GM23338 (cell line): ENCODE data around the gene RBPJL. TPM values are rescaled to one million over a fixed set of nuclear protein-coding genes. Genes with fewer than 3 reads are reported as not detected.

Experiments used
- ATAC-seq: fragments of 200-7000 bp; cut with Tn5 transposase; 3 replicates; pipeline ENCODE4 v1.9.1; 2020
- DNase-seq: peaks from one replicate; pipeline ENCODE4 v3.0.0-alpha.2; 2015; ENCODE audit warnings: low spot score
- H2AFZ ChIP-seq: fragments of 200-600 bp; sonication (generic); 2 replicates; pipeline ENCODE4 v1.8.0; 2016; ENCODE audit warnings: antibody characterized with exemption, mild to moderate bottlenecking, moderate library complexity
- H3F3A ChIP-seq: fragments of 200-600 bp; sonication (generic); replicated peaks from 2 replicates; pipeline ENCODE4 v1.8.0; 2017; ENCODE audit warnings: antibody characterized with exemption, mixed run types, low read depth
- H3K27ac ChIP-seq: fragments of 200-600 bp; sonication (generic); 2 replicates; pipeline ENCODE4 v1.6.1; 2016; ENCODE audit warnings: low read depth
- H3K27me3 ChIP-seq: fragments of 200-600 bp; sonication (generic); 2 replicates; pipeline ENCODE4 v1.8.0; 2016; ENCODE audit warnings: mild to moderate bottlenecking, mixed run types, moderate library complexity; ENCODE audit not compliant: insufficient read depth
- H3K36me3 ChIP-seq: fragments of 200-600 bp; sonication (generic); 2 replicates; pipeline ENCODE4 v1.8.0; 2016; ENCODE audit warnings: mild to moderate bottlenecking; ENCODE audit not compliant: insufficient read depth
- H3K4me1 ChIP-seq: fragments of 200-600 bp; sonication (generic); 2 replicates; pipeline ENCODE4 v1.8.0; 2016; ENCODE audit warnings: mild to moderate bottlenecking, moderate library complexity; ENCODE audit not compliant: insufficient read depth
- H3K4me2 ChIP-seq: fragments of 200-600 bp; sonication (generic); 2 replicates; pipeline ENCODE4 v1.7.1; 2017; ENCODE audit warnings: mixed run types
- H3K4me3 ChIP-seq: fragments of 200-600 bp; sonication (generic); 2 replicates; pipeline ENCODE4 v1.6.1; 2016; ENCODE audit warnings: mixed run types
- H3K79me2 ChIP-seq: fragments of 200-600 bp; sonication (generic); replicated peaks from 2 replicates; pipeline ENCODE4 v1.8.0; 2017; ENCODE audit warnings: mild to moderate bottlenecking; ENCODE audit not compliant: insufficient read depth
- H3K9me2 ChIP-seq: fragments of 200-600 bp; sonication (generic); 2 replicates; pipeline ENCODE4 v1.8.0; 2017; ENCODE audit not compliant: insufficient read depth
- H4K20me1 ChIP-seq: fragments of 200-600 bp; sonication (generic); replicated peaks from 2 replicates; pipeline ENCODE4 v1.8.0; 2017; ENCODE audit warnings: mild to moderate bottlenecking; ENCODE audit not compliant: insufficient read depth
- H3K27ac Mint-ChIP-seq: 2 replicates; pipeline ENCODE4 v1.8.0; 2020; ENCODE audit warnings: inconsistent platforms, mild to moderate bottlenecking, moderate library complexity, mixed read lengths
- H3K27me3 Mint-ChIP-seq: 3 replicates; pipeline ENCODE4 v1.8.0; 2022; ENCODE audit warnings: low read depth, mild to moderate bottlenecking, moderate library complexity, mixed read lengths, inconsistent platforms; ENCODE audit not compliant: insufficient read depth, poor library complexity
- H3K36me3 Mint-ChIP-seq: 3 replicates; pipeline ENCODE4 v1.8.0; 2021; ENCODE audit warnings: low read depth, mild to moderate bottlenecking, inconsistent platforms, moderate library complexity, mixed read lengths
- H3K4me1 Mint-ChIP-seq: 3 replicates; pipeline ENCODE4 v1.8.0; 2020; ENCODE audit warnings: mild to moderate bottlenecking, inconsistent platforms, mixed read lengths
- H3K4me3 Mint-ChIP-seq: 3 replicates; pipeline ENCODE4 v1.8.0; 2021; ENCODE audit warnings: moderate library complexity, mild to moderate bottlenecking, inconsistent platforms, mixed read lengths
- H3K9me3 Mint-ChIP-seq: 3 replicates; pipeline ENCODE4 v1.8.0; 2020; ENCODE audit warnings: moderate library complexity, mild to moderate bottlenecking, inconsistent platforms, mixed read lengths
- CREB1 ChIP-seq: fragments of 250-450 bp; sonication (Bioruptor Pico); IDR thresholded peaks from 2 replicates; pipeline ENCODE4 v1.5.0; 2020; ENCODE audit warnings: low read depth, mild to moderate bottlenecking, moderate library complexity
- ETS1 ChIP-seq: IDR thresholded peaks from 2 replicates; pipeline ENCODE4 v1.6.1; 2016; ENCODE audit warnings: antibody characterized with exemption
- EZH2 ChIP-seq: fragments of 200-600 bp; sonication (generic); IDR thresholded peaks from one replicate; pipeline ENCODE4 v1.8.0; 2017; ENCODE audit warnings: antibody characterized with exemption, mild to moderate bottlenecking, low read depth; ENCODE audit not compliant: unreplicated experiment
- EZH2phosphoT487 ChIP-seq: fragments of 200-600 bp; sonication (generic); IDR thresholded peaks from one replicate; pipeline ENCODE4 v1.8.1; 2018; ENCODE audit warnings: antibody characterized with exemption; ENCODE audit not compliant: unreplicated experiment
- JUNB ChIP-seq: IDR thresholded peaks from one replicate; pipeline ENCODE4 v1.6.1; 2016; ENCODE audit warnings: antibody characterized with exemption; ENCODE audit not compliant: unreplicated experiment
- NANOG ChIP-seq: IDR thresholded peaks from 2 replicates; pipeline ENCODE4 v1.6.1; 2016; ENCODE audit warnings: antibody characterized with exemption, borderline replicate concordance
- POLR2AphosphoS5 ChIP-seq: IDR thresholded peaks from 2 replicates; pipeline ENCODE4 v1.6.1; 2016; ENCODE audit warnings: antibody characterized with exemption, low read depth
- REST ChIP-seq: IDR thresholded peaks from one replicate; pipeline ENCODE4 v1.6.1; 2018; ENCODE audit warnings: antibody characterized with exemption; ENCODE audit not compliant: unreplicated experiment
- STAT1 ChIP-seq: IDR thresholded peaks from one replicate; pipeline ENCODE4 v1.6.1; 2016; ENCODE audit warnings: antibody characterized with exemption; ENCODE audit not compliant: unreplicated experiment
- ZNF114 ChIP-seq: fragments of 250-450 bp; sonication (Bioruptor Pico); IDR thresholded peaks from 2 replicates; pipeline ENCODE4 v1.5.0; 2020; ENCODE audit warnings: mild to moderate bottlenecking, moderate library complexity
- ZNF331 ChIP-seq: fragments of 250-450 bp; sonication (Bioruptor Pico); IDR thresholded peaks from 2 replicates; pipeline ENCODE4 v1.5.0; 2020; ENCODE audit warnings: low read depth, mild to moderate bottlenecking, moderate library complexity
- ZNF462 ChIP-seq: fragments of 250-450 bp; sonication (Bioruptor Pico); IDR thresholded peaks from 2 replicates; pipeline ENCODE4 v1.5.0; 2020; ENCODE audit warnings: mild to moderate bottlenecking, moderate library complexity
- polyA plus RNA-seq: library from polyadenylated mRNA; unstranded; fragments of >200 nt; fragmentation: Nextera tagmentation; extraction: Ambion mirVana; gene quantifications from 2 replicates; pipeline ENCODE4 v1.2.1, GENCODE V29; 2016
- total RNA-seq: library from RNA; depleted of rRNA; stranded (reverse); fragments of >200 nt; shearing (Covaris generic); gene quantifications from 2 replicates; pipeline ENCODE4 v1.2.3, GENCODE V29; 2014

RBPJL gene
- total and polyA plus RNA-seq, 2 experiments from 2014 or later: 0.44 to 0.66 TPM

GRCh38 chr20:45340951-45341350 lies 34.3 kb downstream of the RBPJL start:
- H3F3A ChIP-seq: 0 out of 2 replicates have a peak, but pooled peaks cover 8% of the 10 kb centered on the region
- H3K36me3 Mint-ChIP-seq: peaks cover 20% of the 10 kb centered on the region
- H3K27ac ChIP-seq: peak overlapping the region; percentile 96
- TF ChIP-seq POLR2AphosphoS5 (no peak), EZH2phosphoT487 (no peak)
- H3K4me1 ChIP-seq: peaks cover 78% of the 10 kb centered on the region
- DNase-seq (peak; percentile 54), ATAC-seq (peak; percentile 35)
- no peaks in the 10 kb centered on the region for H3K9me3 Mint-ChIP-seq
- no peaks in the 10 kb centered on the region for H3K9me2 ChIP-seq
- H3K27ac Mint-ChIP-seq: peak overlapping the region; percentile 96
- H3K79me2 ChIP-seq: peaks cover 92% of the 10 kb centered on the region
- H3K36me3 ChIP-seq: no peaks in the 10 kb centered on the region
- peak overlapping the region; percentile 98 for H3K4me2 ChIP-seq
- peaks cover 11% of the 10 kb centered on the region for H3K27me3 Mint-ChIP-seq
- no peaks in the 10 kb centered on the region for H3K27me3 ChIP-seq
- peaks cover 94% of the 10 kb centered on the region for H3K4me1 Mint-ChIP-seq
- 0 out of 2 replicates have a peak, but pooled peaks cover 2% of the 10 kb centered on the region for H4K20me1 ChIP-seq
- H3K4me3 ChIP-seq: peak overlapping the region; percentile 46; the same call in 1 of the 2 replicates
- no peak overlapping the region for H2AFZ ChIP-seq
- peak overlapping the region; percentile 71 for H3K4me3 Mint-ChIP-seq

- Histone ChIP-seq H3K4me1 (peaks cover 83% of the 10 kb centered on the region), H3K4me2 (peak overlapping the region; percentile 98), H3K9me2 (no peaks in the 10 kb centered on the region), H3K4me3 (peak overlapping the region; percentile 46), H3F3A (0 out of 2 replicates have a peak, but pooled peaks cover 8% of the 10 kb centered on the region), H3K27ac (peak overlapping the region; percentile 96), H3K79me2 (peaks cover 92% of the 10 kb centered on the region), H4K20me1 (0 out of 2 replicates have a peak, but pooled peaks cover 2% of the 10 kb centered on the region), H3K36me3 (no peaks in the 10 kb centered on the region), H3K27me3 (no peaks in the 10 kb centered on the region), H2AFZ (0 out of 2 replicates have a peak overlapping the region, but pooled peaks have one; percentile 47)
- peaks cover 100% of the 10 kb centered on the region for H3K4me1 Mint-ChIP-seq
- H3K9me3 Mint-ChIP-seq: no peaks in the 10 kb centered on the region
- peak overlapping the region; percentile 96 for H3K27ac Mint-ChIP-seq
- peak overlapping the region; percentile 71 for H3K4me3 Mint-ChIP-seq
- ATAC-seq (peak; percentile 15), DNase-seq (no peak)
- peaks cover 17% of the 10 kb centered on the region for H3K27me3 Mint-ChIP-seq
- peaks cover 18% of the 10 kb centered on the region for H3K36me3 Mint-ChIP-seq
- TF ChIP-seq ZNF114 (CRISPR knock-in tag): no peak
- no peak for TF ChIP-seq STAT1
- TF ChIP-seq ZNF331 (CRISPR knock-in tag): no peak
- TF ChIP-seq EZH2phosphoT487: no peak
- TF ChIP-seq CREB1 (CRISPR knock-in tag): no peak
- TF ChIP-seq REST: no peak
- no peak for TF ChIP-seq POLR2AphosphoS5
- no peak for TF ChIP-seq ZNF462 (CRISPR knock-in tag)
- TF ChIP-seq ETS1: no peak
- TF ChIP-seq JUNB: no peak
- TF ChIP-seq EZH2: no peak
- TF ChIP-seq NANOG: no peak
These were observed 34.9 kb downstream of the RBPJL start for GRCh38 chr20:45341579-45341938.
